NCI-H146 treated with DMSO at 0.1 percent for 48 hours (cell line): ENCODE data around the gene GTF3C4.
A peak's percentile ranks its signal among the peaks of the same experiment; 100 is the strongest.

Source experiments
- DNase-seq: peaks from one replicate; lab custom pipeline; 2025; ENCODE audit not compliant: unreplicated experiment; lab: John Stamatoyannopoulos, UW

Gene GTF3C4

GRCh38 chr9:132647806-132648205 is 22.5 kb upstream of the GTF3C4 start:
- DNase-seq, result no peak

GRCh38 chr9:132648283-132648682 is 22.0 kb upstream of the GTF3C4 start:
- no peak for DNase-seq

- no peak for DNase-seq
Measured at GRCh38 chr9:132648685-132649084, 21.6 kb upstream of the GTF3C4 start.

- no peak for DNase-seq
Measured at GRCh38 chr9:132651259-132651658, 19.0 kb upstream of the GTF3C4 start.

- DNase-seq, result no peak
Measured at GRCh38 chr9:132656299-132656698, 14.0 kb upstream of the GTF3C4 start.

- DNase-seq, result no peak
Measured at GRCh38 chr9:132662152-132662945, 7.9 kb upstream of the GTF3C4 start.

GRCh38 chr9:132663117-132663516 is 7.1 kb upstream of the GTF3C4 start:
- DNase-seq, result no peak

- DNase-seq, result no peak
Measured at GRCh38 chr9:132663851-132664250, 6.4 kb upstream of the GTF3C4 start.

GRCh38 chr9:132669319-132669697 is 956 bp upstream of the GTF3C4 start:
- DNase-seq, result peak; percentile 14

- DNase-seq, result peak; percentile 39
Measured at GRCh38 chr9:132669698-132670456, 387 bp upstream of the GTF3C4 start, which contains the start of gene DDX31. TSS of gene DDX31 (minus strand) at chr9:132669983. CDS start at chr9:132669934, 49 bp downstream.

GRCh38 chr9:132671620-132672412 is 1.6 kb downstream of the GTF3C4 start:
- no peak for DNase-seq

GRCh38 chr9:132672413-132672690 is 2.1 kb downstream of the GTF3C4 start:
- no peak for DNase-seq

GRCh38 chr9:132673355-132673754 is 3.1 kb downstream of the GTF3C4 start:
- no peak for DNase-seq

- DNase-seq, result no peak
Measured at GRCh38 chr9:132674485-132674884, 4.2 kb downstream of the GTF3C4 start.

GRCh38 chr9:132677976-132678375 is 7.7 kb downstream of the GTF3C4 start:
- DNase-seq, result no peak

GRCh38 chr9:132679946-132680625 is 9.8 kb downstream of the GTF3C4 start:
- no peak for DNase-seq

GRCh38 chr9:132681561-132681960 is 11.3 kb downstream of the GTF3C4 start:
- DNase-seq, result no peak

GRCh38 chr9:132683873-132684272 is 13.6 kb downstream of the GTF3C4 start:
- no peak for DNase-seq

- DNase-seq, result no peak
Measured at GRCh38 chr9:132690696-132691095, 20.4 kb downstream of the GTF3C4 start.

GRCh38 chr9:132694144-132694543 is 23.9 kb downstream of the GTF3C4 start:
- no peak for DNase-seq

- no peak for DNase-seq
Measured at GRCh38 chr9:132697230-132697629, 27.0 kb downstream of the GTF3C4 start.
